Astrocyte of the hippocampus (primary cell): Measurements from ENCODE around the gene NINJ1.
A peak's percentile ranks its signal among the peaks of the same experiment; 100 is the strongest.

ENCODE experiments used
- DNase-seq: peaks from one replicate; pipeline ENCODE4 v3.0.0; 2011; ENCODE audit warnings: low read depth, low spot score

The NINJ1 gene, protein sequence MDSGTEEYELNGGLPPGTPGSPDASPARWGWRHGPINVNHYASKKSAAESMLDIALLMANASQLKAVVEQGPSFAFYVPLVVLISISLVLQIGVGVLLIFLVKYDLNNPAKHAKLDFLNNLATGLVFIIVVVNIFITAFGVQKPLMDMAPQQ

DNA sequence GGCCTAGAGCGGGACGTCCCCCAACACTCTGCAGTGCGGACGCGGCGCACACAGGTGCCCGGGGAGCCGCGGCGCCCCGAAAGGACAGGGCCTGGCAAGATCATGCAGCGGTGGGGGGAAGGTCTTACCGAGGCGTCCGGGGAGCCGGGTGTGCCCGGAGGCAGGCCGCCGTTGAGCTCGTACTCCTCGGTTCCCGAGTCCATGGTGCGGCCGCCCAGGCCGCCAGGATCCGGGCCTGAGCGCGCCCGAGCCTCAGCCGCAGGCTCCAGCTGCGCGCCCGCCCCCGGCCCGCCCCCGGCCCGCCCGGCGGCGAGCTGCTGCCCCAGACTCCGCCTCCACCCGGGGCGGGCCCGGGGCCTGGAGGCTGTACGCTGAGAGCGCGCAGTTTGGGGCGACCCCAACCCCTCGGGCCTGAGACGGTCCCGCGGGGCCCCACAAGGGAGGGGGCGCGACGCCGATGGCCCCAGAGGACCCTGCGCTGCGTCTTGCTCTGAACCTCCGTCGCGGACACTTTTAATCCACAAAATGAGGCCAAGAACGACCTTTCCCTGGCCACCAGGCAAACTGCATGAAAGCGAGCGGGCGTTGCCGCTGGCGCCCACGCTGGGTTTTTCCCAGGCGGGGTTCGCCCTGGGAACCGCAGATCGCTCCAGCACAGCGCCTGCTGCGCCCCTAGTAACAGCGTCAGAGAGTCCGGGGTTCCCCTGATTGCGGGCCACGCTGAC lies at the start of gene NINJ1:
Gene NINJ1 (minus strand): TSS at position 237 of the 725 bp plus-strand sequence. CDS start 34 bp downstream, at position 203.
- peak; percentile 92 for DNase-seq

DNA sequence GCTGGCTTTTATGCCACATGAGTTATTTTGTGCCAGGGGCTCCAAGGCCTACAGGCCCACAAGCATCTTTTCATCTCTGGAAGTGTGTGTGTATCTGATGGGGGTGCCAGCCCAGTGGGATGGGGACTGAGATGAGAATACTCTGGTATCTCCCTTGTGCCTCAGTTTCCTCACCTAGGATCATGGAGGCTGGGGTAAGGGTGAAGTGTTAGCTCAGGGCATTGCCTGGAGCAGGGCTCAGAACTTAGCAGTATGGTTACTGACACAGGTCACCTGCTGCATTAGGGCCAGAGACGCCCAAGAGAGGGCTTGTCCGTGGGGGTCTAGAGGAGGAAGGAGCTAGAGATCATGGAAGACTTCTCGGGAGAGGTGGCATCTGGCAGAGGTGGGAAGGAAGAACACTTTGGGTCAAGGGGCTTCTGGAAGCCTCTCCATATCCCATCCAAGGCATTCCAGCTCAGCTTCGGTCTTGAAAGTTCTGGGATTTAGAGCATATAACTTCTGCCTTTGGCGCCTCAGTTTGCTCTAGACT lies 49.1 kb upstream of the NINJ1 start:
- DNase-seq = no peak

DNA sequence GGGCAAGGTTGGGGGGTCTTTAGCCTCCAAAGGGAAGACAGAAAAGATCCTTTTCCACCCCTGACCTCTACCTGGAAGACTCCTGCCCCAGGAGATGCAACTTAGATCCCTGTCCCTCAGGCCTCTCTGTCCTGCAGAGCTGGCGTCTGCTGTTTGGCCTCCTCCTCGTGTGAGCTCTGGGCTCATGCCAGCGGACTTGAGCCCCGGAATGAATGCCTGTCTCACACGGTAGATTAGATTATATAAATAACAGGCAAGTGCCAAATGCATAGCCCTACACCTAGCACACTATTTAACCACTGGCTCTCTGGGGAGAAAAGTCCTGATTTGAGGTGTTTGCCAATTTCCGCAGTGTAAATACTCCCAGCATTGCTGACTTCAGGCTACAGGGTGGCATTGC lies 48.5 kb upstream of the NINJ1 start:
- no peak for DNase-seq

DNA sequence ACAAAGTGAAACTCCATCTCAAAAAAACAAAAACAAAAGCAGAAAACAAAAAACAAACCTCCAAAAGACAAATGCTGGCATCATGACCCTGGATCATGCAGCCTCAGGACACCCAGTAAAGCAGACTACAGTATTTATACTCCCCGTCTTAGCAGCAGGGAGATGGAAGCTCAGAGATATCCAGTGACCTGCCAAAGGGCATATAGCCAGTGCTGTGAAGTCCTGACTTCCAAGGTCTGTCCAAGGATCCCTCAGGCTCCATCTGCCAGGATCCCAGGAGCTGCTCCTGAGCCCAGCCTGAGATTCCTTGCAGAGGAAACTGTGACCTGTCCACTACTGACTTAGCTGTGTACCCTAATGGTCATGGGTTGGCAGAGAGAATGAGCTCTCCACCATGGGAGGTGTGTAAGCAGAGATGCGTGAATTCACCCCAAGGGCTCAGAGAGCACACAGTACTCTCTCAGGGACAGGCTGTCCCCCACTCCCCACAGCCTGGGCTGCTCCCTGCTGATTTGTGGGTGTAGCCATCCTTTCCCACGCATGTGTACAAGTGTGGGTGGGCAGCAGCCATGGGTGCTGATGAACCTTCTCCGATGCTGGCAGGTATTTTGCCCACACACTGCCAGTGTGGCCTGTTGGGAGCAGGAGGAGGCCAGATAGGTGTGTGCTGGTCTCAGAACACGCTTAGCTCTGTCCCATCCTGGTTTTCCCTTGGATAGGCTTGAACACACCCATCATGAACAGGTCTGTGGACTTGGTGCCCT lies 47.8 kb upstream of the NINJ1 start:
- DNase-seq = no peak

DNA sequence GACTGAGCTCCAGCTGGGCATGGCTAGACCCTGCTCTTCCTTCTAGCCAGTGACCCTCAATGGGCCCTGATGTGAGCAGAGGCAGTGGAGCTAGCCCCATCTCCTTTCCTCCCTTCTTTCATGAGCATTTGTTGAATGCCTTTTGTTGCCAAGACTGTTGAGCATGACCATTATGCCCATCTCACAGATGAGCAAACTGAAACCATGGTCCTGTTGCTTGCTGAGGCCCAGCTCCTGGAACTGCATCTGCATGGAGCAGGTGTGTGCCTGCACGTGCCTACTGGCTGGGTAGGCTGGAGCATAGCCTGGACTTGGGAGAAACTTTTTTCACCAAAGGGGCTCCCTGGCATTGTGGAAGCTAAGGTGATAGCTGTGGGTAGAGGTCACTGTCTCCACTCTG lies 46.9 kb upstream of the NINJ1 start:
- no peak for DNase-seq

DNA sequence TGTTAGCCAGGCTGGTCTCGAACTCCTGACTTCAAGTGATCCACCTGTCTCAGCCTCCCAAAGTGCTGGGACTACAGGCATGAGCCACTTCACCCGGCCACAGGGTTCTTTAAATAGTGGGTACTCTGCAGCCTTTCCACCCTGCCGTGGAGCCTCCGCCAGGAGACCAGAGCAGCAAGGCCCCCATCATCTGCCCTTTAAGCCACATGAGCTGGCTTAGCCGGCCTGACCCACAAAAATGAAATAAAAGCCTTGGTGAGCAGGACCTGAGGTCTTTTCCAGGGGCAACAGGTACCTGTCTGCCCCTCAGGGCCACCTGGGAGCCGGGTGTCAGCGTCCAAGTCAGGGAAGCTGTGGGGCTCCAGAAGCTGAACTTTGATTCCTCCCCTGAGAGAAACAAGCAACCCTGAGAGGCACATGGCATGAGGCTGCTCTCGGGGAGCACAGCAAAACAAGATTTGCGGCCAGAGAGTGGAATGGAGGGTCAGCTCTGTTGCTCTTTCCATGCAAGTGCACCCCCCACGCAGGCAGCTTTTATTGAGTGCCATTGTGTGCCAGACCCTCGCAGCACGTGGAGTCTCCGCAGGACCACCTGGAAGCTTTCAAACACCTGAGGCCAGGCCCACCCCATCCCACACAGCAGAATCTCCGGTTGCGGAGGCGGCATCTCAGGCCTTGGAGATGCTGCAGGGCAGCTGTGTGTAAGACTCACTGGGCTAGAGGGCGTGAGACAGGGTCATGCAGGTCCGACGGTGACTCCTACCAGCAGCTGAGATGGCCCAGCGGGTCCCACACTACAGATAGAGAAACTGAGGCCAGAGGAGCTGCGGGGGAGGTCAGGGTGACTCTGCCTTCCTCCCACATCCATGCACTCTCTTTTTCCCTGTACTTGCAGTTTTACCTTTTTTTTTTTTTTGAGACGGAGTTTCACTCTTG lies 45.1 kb upstream of the NINJ1 start:
- DNase-seq = no peak

DNA sequence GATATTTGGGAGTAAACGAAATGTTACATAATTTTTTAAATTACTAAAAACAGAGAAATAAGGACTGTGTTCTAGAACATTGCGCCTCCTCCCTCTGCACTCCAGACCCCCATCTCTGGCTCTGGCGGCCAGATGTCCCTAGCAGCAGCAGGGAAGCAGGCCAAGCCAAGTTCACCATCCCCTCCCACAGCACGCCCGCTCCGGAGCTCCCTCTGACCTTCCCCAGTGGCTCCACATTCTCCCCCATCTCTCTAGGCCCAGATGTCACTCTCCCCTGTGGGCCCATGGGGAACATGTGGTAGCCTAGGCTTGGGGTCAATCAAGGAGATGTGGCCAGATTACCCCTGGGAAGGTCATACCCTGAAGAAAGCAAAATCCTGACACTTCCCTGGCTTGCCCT lies 43.6 kb upstream of the NINJ1 start:
- DNase-seq = no peak

DNA sequence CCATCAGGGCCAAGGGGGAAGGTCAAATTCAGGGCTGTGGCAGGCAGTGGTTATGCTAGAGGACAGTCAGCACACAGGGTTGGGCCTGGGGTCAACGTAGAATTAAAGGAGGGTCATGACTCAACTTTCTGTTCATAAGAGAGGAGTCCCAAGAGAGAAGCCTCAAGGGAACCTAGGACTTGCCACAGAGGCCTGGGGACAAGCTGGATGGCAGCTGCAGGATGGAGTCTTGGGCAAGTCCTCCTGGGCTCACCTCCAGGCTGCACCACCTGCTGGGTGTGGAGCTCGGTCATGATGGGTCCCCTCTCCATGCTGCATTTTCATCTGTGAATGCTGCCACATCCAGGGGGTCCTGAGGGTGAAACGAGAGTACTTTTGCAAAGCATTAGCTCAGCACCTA lies 40.9 kb upstream of the NINJ1 start:
- DNase-seq = no peak

DNA sequence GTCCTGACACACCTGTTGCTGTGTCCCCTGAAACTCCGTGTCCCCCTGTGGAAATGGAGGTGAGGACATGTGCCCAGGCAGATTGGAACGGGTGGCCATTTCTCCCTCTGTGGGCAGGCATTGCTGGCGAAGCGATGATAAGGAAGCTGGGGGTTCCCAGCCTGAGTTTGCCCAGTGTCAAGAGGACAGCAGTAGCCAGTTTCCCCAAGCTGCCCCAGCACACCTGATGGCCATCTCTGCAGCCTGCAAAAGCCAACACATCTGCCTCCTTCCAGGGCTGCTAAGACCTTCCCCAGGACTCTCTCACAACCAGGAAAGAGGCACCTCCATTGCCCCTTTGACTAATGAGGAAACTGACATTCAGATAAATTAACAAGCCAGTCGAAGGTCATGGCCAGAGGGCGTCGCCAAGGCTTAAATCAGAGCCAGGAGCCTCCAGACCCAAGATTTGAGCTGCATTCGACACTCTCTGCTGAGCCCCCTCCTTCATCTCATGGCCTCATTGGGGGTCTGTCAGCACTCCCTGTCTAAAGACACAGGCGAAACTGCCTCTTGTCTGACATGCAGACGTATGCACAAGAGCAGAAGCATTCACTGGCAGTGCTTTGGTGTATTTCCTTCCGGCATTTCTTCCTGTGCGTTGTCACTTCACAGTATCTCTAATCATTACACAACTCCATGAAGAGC lies 39.5 kb upstream of the NINJ1 start:
- no peak for DNase-seq

DNA sequence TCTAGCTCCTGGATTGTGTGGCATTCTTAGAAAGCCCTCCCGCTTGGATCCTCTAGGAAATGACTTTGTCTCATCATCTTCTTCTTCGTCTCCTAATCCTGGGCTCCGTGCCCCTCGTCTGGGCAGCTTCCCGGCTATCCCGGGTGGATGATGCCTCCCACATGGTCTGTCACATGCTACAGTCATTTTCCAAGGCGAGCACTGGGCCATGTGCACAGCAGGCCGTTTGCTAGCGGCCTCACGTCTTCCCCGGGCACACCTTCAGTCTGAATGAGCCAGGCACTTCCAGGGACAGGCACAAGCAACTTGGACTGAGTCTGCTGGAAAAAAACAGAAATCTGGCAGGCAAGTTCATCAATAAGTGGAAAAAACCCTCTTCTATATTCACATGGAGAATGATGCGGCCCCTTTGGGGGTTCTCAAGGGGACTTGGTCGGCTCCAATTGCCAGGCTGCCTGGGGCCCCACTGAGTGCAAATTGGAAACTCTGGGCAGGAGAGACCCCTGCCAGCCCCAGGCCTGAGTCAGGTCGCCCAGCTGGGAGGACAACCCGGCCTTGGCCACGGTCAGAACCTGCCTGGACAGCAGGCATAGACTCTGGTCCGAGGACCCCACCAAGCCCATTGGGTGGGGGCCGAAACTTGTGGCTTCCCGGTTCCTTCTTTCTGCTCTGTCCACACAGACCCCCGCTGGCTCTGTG lies 38.8 kb upstream of the NINJ1 start:
- no peak for DNase-seq

DNA sequence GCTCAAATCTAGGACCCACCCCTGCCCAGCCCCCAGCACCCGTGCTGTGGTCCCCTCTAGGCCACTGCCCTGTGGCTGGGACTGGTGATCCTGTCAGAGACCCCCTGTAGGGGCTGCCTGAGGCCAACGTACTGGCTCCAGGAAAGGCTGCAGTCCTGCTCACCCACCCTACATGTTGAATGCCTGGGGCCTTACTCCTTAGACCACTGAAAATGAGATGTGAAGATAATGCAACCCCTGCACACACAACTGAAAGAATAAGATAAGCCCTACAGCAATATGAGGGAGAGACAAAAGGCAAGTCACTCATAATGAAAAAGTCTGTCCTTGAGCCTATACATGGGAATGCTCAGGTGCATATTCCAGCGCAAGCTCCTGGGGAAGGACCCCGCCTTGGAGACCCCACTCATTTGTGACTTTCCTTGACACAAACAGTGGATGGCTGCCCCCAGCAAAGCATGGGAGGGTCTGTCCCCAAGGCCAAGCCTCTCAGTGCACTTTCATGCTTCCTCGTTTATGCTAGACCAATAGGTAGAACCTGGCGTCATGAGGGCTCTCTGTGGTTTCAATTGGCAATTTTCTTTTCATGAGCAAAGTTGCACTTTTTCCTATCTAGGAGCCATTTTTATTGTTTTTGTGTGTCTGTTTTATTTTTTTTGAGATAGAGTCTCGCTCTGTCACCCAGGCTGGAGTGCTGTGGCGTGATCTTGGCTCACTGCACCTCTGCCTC lies 37.4 kb upstream of the NINJ1 start:
- no peak for DNase-seq

DNA sequence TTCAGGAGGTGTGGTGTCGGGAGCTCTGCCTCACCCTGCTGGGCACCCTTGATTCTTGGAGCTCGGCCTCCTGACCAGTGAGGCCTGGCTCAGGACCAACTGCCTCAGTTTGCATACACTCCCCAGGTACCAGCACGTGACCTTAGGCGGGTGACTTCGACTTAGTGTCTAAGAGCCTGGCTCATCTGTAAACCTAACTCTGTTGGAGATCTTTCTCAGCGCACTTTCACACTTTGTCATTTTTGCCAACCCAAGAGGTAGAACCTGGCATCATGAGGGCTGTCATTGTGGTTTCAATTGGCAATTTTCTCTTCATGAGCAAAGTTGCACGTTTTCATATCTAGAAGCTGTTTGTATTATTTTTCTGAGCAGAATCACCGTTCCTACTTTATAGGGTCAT lies 36.5 kb upstream of the NINJ1 start:
- DNase-seq = no peak

DNA sequence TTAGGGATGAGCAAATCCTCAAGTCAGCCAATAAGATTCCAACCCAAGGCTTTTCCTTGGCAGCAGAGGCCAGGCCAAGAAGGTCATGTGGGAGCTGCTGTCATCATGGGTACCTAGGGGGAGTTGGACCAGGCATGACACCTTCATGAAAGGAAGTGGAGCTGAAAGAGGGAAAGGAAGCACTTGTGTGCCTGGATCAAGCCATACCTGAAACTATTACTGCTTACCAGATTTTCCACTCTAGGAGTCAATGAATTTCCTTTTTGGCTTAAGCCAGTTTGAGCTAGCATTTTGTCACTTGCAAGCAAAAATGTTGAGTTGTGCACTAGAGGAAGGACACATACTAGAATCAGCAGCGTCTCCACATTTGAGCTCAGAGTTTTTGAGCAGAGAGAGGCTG lies 35.4 kb upstream of the NINJ1 start:
- no peak for DNase-seq

DNA sequence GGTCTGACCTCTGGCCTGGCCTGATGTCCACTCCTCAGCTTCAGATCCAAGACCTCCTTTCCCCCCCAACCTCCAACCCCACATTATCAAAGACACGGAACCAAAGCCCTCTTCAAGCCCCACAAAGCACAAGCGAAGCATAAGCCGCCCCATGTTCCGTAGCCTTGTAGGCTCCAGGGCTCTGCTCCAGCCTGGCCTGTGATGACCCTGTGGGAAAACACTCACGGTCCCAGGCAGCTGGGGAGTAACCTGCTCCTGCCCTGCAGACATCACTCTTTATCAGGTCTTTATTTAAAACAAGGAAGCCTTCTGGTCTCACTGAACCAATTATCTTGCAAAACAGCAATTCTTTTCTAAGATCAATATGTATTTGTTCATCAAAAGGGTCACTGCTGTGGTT lies 34.5 kb upstream of the NINJ1 start:
- DNase-seq = no peak

DNA sequence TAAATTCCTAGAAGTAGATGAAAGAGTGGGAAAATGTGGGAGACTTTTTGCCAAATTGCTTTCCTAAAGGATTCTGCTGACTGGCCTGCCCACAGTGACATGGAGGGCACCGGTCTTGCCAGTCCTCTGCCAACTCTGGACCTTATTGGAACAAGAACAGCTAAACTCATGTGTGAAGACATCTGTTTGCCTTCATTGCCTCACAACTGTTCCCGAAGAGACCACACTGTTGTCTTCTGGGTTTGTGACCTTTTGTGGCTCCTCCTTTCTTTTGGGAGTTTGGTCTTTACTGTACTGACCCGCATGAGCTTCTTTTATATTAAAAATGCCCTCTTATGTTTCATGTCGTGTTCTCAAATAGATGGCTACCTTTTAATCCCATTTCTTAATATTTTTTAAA lies 33.8 kb upstream of the NINJ1 start:
- DNase-seq = no peak

DNA sequence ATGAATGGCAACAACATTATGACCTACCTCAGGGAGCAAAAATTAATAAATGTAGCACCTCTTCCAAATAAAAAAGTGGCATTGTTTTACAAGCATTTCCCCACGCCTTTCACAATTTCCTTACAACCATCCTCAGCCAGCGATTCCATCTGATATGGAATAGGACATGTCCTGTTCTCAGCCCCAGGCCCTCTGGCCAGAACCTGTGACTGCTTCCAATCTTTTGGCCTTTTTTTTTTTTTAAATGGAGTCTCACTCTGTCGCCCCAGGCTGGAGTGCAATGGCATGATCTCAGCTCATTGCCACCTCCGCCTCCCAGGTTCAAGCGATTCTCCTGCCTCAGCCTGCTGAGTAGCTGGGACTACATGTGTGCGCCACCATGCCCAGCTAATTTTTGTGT lies 33.1 kb upstream of the NINJ1 start:
- DNase-seq = no peak

DNA sequence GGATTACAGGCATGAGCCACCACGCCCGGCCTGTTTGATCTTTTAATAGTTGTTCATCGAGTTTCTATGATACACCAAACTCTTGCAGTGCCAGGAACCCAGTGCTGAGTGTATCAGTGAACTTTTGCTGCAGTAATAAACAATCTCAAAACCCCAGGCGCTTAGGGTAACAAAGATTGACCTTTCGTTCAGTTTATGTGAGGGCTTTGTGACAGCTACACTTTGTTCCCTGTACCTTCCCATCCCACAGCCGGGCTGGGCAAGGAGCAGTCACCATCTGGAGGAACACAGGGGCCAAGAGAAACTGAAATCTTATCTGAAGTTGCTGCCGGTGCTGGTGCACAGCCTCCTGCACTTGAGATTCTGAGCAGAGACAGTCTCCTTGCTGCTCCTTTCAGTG lies 32.6 kb upstream of the NINJ1 start:
- no peak for DNase-seq

DNA sequence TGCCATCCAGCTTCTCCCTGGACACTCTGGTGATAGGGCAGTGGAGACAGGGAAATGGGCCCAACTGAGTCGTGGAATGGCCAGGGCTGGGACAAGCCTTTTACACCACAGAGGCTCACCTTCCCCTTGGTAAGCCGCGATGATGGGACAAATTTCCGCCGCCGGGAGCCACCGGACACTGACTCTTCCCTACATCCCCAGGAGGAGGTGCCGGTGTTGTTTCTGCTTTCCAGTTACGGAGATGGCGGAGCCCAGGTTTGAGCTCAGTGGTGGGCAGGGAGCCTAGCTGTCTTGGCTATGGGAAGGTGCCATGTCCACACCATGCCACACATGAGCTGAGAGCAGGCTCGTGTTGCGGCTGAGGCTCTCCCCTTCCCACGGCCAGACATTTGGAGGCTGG lies 30.0 kb upstream of the NINJ1 start:
- DNase-seq = no peak

DNA sequence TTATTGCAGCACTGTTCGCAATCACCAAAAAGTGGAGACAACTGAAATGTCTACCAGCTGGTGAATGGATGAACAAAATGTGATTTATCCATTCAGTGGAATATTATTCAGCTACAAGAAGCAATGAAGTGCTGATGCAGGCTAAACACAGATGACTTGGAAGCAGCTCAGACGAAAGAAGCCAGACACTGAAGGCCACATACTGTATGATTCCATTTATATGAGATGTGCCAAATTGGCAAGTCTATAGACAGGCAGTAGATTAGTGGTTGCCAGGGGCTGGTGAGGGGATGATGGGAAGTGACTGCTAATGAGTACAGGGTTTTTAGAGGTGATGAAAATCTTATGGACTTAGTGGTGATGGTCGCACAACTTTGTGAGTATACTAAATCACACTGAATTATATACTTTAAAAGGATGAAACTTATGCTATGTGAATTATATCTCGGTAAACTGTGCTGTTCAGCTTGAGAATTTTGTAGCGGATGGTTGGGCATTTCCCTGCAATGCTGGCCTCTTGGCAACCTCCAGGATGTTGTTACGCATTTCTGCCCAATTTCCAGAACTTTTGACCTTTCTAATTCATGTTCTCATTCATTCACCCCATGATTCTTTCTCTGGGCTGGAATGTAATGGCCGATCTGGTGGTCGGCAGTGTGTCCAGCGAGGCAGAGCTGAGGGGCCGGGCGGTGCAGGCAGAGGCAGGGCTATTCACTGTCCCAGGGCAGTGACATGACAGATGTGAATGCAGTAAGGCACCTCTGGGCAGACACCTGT lies 27.9 kb upstream of the NINJ1 start:
- peak; percentile 81 for DNase-seq
